Activated naive CD4-positive, alpha-beta T cell treated with anti-CD3 and anti-CD28 coated beads for 36 hours (primary cell): Measurements from ENCODE around the gene WDR49. TPM values are rescaled to one million over a fixed set of nuclear protein-coding genes. Genes with fewer than 3 reads are reported as not detected.

Experiments
- CTCF ChIA-PET: fragments of 350-600 bp; sonication (Branson Sonifier 250); formaldehyde crosslinking; loops from one replicate; lab custom pipeline; 2021; ENCODE audit warnings: antibody characterized with exemption; lab: Charles Lee
- DNase-seq: peaks from one replicate; pipeline ENCODE4 v3.0.0-alpha.2; 2020
- H3K27ac Mint-ChIP-seq: one replicate; pipeline ENCODE4 v1.8.0; 2021; ENCODE audit warnings: mild to moderate bottlenecking, mixed read lengths
- H3K27me3 Mint-ChIP-seq: one replicate; pipeline ENCODE4 v1.8.0; 2021; ENCODE audit warnings: low read depth, mixed read lengths
- H3K36me3 Mint-ChIP-seq: one replicate; pipeline ENCODE4 v1.8.0; 2021; ENCODE audit warnings: low read depth, mixed read lengths
- H3K4me1 Mint-ChIP-seq: one replicate; pipeline ENCODE4 v1.8.0; 2021; ENCODE audit warnings: low read depth, mixed read lengths
- H3K4me3 Mint-ChIP-seq: one replicate; pipeline ENCODE4 v1.8.0; 2021; ENCODE audit warnings: mild to moderate bottlenecking, moderate library complexity, mixed read lengths
- H3K9me3 Mint-ChIP-seq: one replicate; pipeline ENCODE4 v1.8.0; 2021; ENCODE audit warnings: mixed read lengths
- intact Hi-C: fragments of 100-400 bp; cut with micrococcal nuclease; formaldehyde crosslinking; loops from one replicate; pipeline ENCODE4 v1.15.1; 2023
- total RNA-seq, 2 experiments: library from RNA; stranded (reverse); gene quantifications; one replicate each; pipeline ENCODE4 v1.2.3, GENCODE V29; 2021

WDR49 gene
- total RNA-seq, result not detected

- Mint-ChIP-seq H3K9me3 (no peaks in the 10 kb centered on the region), H3K27me3 (peaks cover 3% of the 10 kb centered on the region), H3K4me1 (peaks cover 13% of the 10 kb centered on the region), H3K4me3 (no peak within 1 kb of the TSS), H3K36me3 (no peaks in the 10 kb centered on the region), H3K27ac (no peak within 1 kb of the TSS)
- DNase-seq, result no peak
- CTCF ChIA-PET, result no interaction called here
- intact Hi-C loops, result no loop called here
Observed at GRCh38 chr3:167653760-167654159, at the start of gene WDR49. Gene WDR49, minus strand, starts transcription at chr3:167653942. Its CDS starts 517 bp downstream, at chr3:167653425.

DNA sequence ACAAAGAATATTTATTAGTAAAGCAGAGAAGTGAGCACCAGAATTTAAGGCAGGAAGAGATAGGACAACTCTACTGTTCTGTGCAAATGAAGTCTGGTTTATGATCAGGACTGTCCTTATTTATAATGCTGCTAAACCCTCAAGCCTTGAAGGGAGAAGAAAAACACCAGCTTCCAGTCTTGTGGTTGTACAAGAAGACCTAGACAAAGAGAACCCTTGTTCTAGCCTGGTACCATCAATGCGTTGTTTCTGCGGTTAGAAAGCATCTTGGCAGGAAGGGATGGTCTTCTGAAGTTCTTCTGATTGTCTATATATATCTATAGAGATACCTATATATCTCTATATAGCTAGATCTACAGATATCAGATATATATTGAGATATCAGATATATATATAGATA, 47.2 kb upstream of the WDR49 start:
- CTCF ChIA-PET, result interaction anchor here (0.7 kb wide), 1 partner anchor 938 kb away, joined by 4 read pairs; no protein-coding TSS in a partner anchor
- Mint-ChIP-seq H3K27ac (no peak overlapping the region), H3K27me3 (no peaks in the 10 kb centered on the region), H3K4me1 (peaks cover 9% of the 10 kb centered on the region), H3K9me3 (no peaks in the 10 kb centered on the region), H3K36me3 (peaks cover 20% of the 10 kb centered on the region), H3K4me3 (no peak overlapping the region)
- intact Hi-C loops, result no loop called here
- DNase-seq, result no peak

GRCh38 chr3:167700046-167700445, 46.3 kb upstream of the WDR49 start:
- CTCF ChIA-PET, result interaction anchor here (0.7 to 1.8 kb wide), 2 partner anchors 15 to 937 kb away, joined by 4 to 6 read pairs; no protein-coding TSS in a partner anchor
- intact Hi-C loops, result no loop called here
- Mint-ChIP-seq H3K4me1 (peaks cover 5% of the 10 kb centered on the region), H3K27me3 (no peaks in the 10 kb centered on the region), H3K4me3 (no peak overlapping the region), H3K36me3 (peaks cover 19% of the 10 kb centered on the region), H3K27ac (no peak overlapping the region), H3K9me3 (no peaks in the 10 kb centered on the region)
- DNase-seq, result no peak

- DNase-seq, result no peak
- peaks cover 39% of the 10 kb centered on the region for H3K4me1 Mint-ChIP-seq
- H3K36me3 Mint-ChIP-seq, result peaks cover 18% of the 10 kb centered on the region
- H3K27me3 Mint-ChIP-seq, result no peaks in the 10 kb centered on the region
- intact Hi-C loops, result no loop called here
- no peak overlapping the region for H3K4me3 Mint-ChIP-seq
- CTCF ChIA-PET, result interaction anchor here (0.7 to 1.8 kb wide), 2 partner anchors 10 to 142 kb away, joined by 3 to 13 read pairs; no protein-coding TSS in a partner anchor
- no peak overlapping the region for H3K27ac Mint-ChIP-seq
- no peaks in the 10 kb centered on the region for H3K9me3 Mint-ChIP-seq
Observed at GRCh38 chr3:167694121-167694520, 40.4 kb upstream of the WDR49 start.

DNA sequence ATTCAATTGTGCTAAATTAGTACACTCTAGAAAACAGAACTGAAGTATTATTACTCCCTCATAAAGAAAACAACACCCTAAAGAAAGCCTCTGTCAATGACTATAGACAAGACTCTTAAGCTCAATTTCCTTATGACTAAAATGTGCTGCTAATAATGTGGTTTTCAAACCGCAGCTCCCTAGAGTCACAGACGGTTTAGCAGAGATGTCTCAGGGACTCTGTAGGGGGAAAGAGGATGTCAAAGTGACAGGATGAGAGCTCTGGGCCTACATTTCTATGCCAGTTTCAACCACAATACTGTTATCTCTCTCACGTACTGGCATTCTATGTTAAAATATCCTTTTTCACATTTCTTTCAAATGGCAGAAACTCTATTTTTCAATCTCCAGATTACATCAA, 37.6 kb upstream of the WDR49 start:
- Mint-ChIP-seq H3K4me3 (no peak overlapping the region), H3K27me3 (no peaks in the 10 kb centered on the region), H3K36me3 (peaks cover 18% of the 10 kb centered on the region), H3K27ac (no peak overlapping the region), H3K9me3 (no peaks in the 10 kb centered on the region), H3K4me1 (peaks cover 40% of the 10 kb centered on the region)
- peak; percentile 56 for DNase-seq
- intact Hi-C loops, result loop anchor here (1.0 to 2.0 kb wide), 2 partner anchors 44 to 191 kb away; partner anchors contain the start of gene SERPINI1
- CTCF ChIA-PET, result interaction anchor here (1.1 to 1.5 kb wide), 2 partner anchors 21 to 44 kb away, joined by 4 to 5 read pairs; partner anchors contain the start of gene SERPINI1

- DNase-seq, result peak; percentile 61
Observed at GRCh38 chr3:167684388-167684993, 30.7 kb upstream of the WDR49 start.

GRCh38 chr3:167679526-167679925, 25.8 kb upstream of the WDR49 start:
- DNase-seq, result no peak
- Mint-ChIP-seq H3K4me1 (peaks cover under 1% of the 10 kb centered on the region), H3K4me3 (no peak overlapping the region), H3K36me3 (peaks cover 50% of the 10 kb centered on the region), H3K27me3 (no peaks in the 10 kb centered on the region), H3K9me3 (peaks cover 22% of the 10 kb centered on the region), H3K27ac (no peak overlapping the region)
- CTCF ChIA-PET, result no interaction called here
- intact Hi-C loops, result no loop called here

More at GRCh38 chr3:167684388-167684993, 30.7 kb upstream of the WDR49 start:
- Mint-ChIP-seq H3K27ac (no peak overlapping the region), H3K27me3 (no peaks in the 10 kb centered on the region), H3K9me3 (no peaks in the 10 kb centered on the region), H3K4me1 (peaks cover 13% of the 10 kb centered on the region), H3K4me3 (no peak overlapping the region), H3K36me3 (peaks cover 23% of the 10 kb centered on the region)
- CTCF ChIA-PET, result interaction anchor here (0.6 to 3.3 kb wide), 20 partner anchors 9 to 432 kb away, joined by 3 to 13 read pairs (median 4); partner anchors contain the start of genes PDCD10, SERPINI1 and ZBBX
- intact Hi-C loops, result loop anchor here (1.0 kb wide), 2 partner anchors 277 to 304 kb away; partner anchors contain the start of gene ZBBX

GRCh38 chr3:167675848-167676247, 22.1 kb upstream of the WDR49 start:
- H3K36me3 Mint-ChIP-seq, result peaks cover 57% of the 10 kb centered on the region
- H3K9me3 Mint-ChIP-seq, result peaks cover 25% of the 10 kb centered on the region
- no peak for DNase-seq
- H3K4me1 Mint-ChIP-seq, result peaks cover 1% of the 10 kb centered on the region
- intact Hi-C loops, result no loop called here
- H3K27me3 Mint-ChIP-seq, result no peaks in the 10 kb centered on the region
- H3K27ac Mint-ChIP-seq, result no peak overlapping the region
- no peak overlapping the region for H3K4me3 Mint-ChIP-seq
- CTCF ChIA-PET, result interaction anchor here (0.7 kb wide), 1 partner anchor 9 kb away, joined by 4 read pairs; no protein-coding TSS in a partner anchor

- H3K4me1 Mint-ChIP-seq, result peaks cover 1% of the 10 kb centered on the region
- H3K27ac Mint-ChIP-seq, result no peak overlapping the region
- DNase-seq, result no peak
- peaks cover 25% of the 10 kb centered on the region for H3K9me3 Mint-ChIP-seq
- intact Hi-C loops, result no loop called here
- H3K36me3 Mint-ChIP-seq, result peaks cover 48% of the 10 kb centered on the region
- H3K27me3 Mint-ChIP-seq, result no peaks in the 10 kb centered on the region
- H3K4me3 Mint-ChIP-seq, result no peak overlapping the region
- CTCF ChIA-PET, result no interaction called here
Observed at GRCh38 chr3:167673221-167673620, 19.5 kb upstream of the WDR49 start.

- intact Hi-C loops, result no loop called here
- no peak for DNase-seq
- peaks cover 1% of the 10 kb centered on the region for H3K4me1 Mint-ChIP-seq
- CTCF ChIA-PET, result interaction anchor here (0.6 kb wide), 1 partner anchor 263 kb away, joined by 3 read pairs; no protein-coding TSS in a partner anchor
- no peaks in the 10 kb centered on the region for H3K27me3 Mint-ChIP-seq
- H3K4me3 Mint-ChIP-seq, result no peak overlapping the region
- H3K9me3 Mint-ChIP-seq, result peaks cover 23% of the 10 kb centered on the region
- H3K27ac Mint-ChIP-seq, result no peak overlapping the region
- H3K36me3 Mint-ChIP-seq, result peaks cover 43% of the 10 kb centered on the region
Observed at GRCh38 chr3:167671878-167672427, 18.2 kb upstream of the WDR49 start.

- H3K36me3 Mint-ChIP-seq, result peaks cover 23% of the 10 kb centered on the region
- H3K4me1 Mint-ChIP-seq, result peaks cover 1% of the 10 kb centered on the region
- no peaks in the 10 kb centered on the region for H3K27me3 Mint-ChIP-seq
- intact Hi-C loops, result no loop called here
- CTCF ChIA-PET, result interaction anchor here (1.2 kb wide), 1 partner anchor 18 kb away, joined by 4 read pairs; no protein-coding TSS in a partner anchor
- H3K27ac Mint-ChIP-seq, result no peak overlapping the region
- no peak for DNase-seq
- H3K9me3 Mint-ChIP-seq, result peaks cover 4% of the 10 kb centered on the region
- no peak overlapping the region for H3K4me3 Mint-ChIP-seq
Observed at GRCh38 chr3:167669699-167670098, 16.0 kb upstream of the WDR49 start.

- Mint-ChIP-seq H3K4me1 (peaks cover 1% of the 10 kb centered on the region), H3K27ac (no peak overlapping the region), H3K9me3 (peaks cover 2% of the 10 kb centered on the region), H3K4me3 (no peak overlapping the region), H3K36me3 (peaks cover 13% of the 10 kb centered on the region), H3K27me3 (no peaks in the 10 kb centered on the region)
- intact Hi-C loops, result no loop called here
- CTCF ChIA-PET, result interaction anchor here (0.6 kb wide), 1 partner anchor 340 kb away, joined by 3 read pairs; no protein-coding TSS in a partner anchor
- no peak for DNase-seq
Observed at GRCh38 chr3:167668651-167669050, 14.9 kb upstream of the WDR49 start.
